HG03139 (cell line): ENCODE measurements around the gene RGS5.

Experiments used
- ATAC-seq: cut with Tn5 transposase; IDR thresholded peaks from one replicate; pipeline ENCODE4 v1.9.1; 2021; ENCODE audit not compliant: unreplicated experiment

The RGS5 gene

DNA sequence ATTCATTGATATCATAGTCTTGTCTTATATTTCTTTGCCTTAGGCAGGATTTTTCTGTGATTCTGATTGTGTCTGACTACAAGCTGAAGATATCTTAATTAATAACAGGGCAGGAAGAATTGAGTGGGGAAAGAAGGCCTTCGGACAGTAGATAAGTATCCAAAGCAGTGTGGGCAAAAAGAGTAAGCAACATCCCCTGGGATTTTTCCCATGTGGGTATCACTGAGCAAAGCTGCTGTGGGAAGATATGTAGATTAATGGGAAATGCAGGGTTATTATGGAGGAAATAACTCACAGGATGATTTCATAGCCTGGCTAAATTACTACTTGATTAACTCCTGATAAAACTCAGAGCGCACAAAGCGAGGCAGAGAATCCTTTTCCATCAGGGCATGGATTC, 55.7 kb downstream of the RGS5 start:
- no peak for ATAC-seq

- no peak for ATAC-seq
Observed at GRCh38 chr1:163145435-163145834, 57.3 kb downstream of the RGS5 start.

GRCh38 chr1:163144418-163144817, 58.3 kb downstream of the RGS5 start:
- no peak for ATAC-seq

- ATAC-seq, result no peak
Observed at GRCh38 chr1:163142152-163142551, 60.6 kb downstream of the RGS5 start.

DNA sequence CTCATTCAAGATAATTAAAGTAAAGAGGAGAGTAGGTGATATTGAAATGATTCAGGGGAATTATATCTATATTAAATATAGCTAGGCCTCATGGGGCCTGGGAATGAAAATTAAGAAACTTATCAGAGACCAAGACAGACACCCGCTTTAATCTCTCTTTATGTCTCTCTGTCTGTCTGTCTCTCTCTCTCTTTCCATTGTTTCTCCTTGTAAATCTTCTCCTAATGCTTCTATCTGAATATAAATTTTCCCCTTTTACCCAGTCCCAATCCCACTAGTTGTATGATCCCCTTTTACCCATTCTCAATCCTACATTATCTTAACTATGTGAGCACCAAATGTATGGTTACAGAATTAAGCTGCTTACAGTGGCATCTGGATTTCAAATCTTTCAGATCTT, 61.2 kb downstream of the RGS5 start:
- no peak for ATAC-seq

GRCh38 chr1:163137556-163138265, 65.0 kb downstream of the RGS5 start:
- ATAC-seq, result no peak

- no peak for ATAC-seq
Observed at GRCh38 chr1:163131981-163132380, 70.7 kb downstream of the RGS5 start.

DNA sequence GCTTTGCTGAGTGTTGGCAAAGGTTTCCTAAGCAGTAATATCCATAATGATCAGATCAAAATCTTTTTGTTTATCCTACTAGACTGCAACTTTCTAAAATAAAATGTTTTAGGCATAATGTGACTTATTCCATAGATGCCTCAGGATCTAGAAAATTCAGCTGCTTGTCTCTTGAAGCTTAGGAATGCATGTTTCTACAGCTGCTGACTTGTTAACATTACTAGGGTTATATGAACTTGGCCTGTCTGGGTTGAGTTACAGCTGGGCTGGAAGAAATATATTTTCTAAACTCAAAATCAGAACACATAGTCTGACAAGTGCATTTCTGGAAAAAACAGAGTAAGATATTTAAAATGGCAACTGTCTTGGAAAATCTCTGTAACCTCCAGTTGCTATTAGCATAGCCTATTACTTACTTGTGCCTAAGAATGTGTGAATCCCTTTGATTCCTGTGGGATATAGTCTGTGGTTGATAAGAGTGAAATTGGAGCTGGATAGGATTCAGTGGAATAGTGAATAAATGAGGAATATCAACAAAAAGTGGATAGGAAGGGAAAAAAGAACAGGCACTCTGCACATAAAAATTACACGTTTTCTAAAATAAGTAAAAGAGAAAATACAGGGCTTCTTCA, 72.4 kb downstream of the RGS5 start:
- no peak for ATAC-seq

- no peak for ATAC-seq
Observed at GRCh38 chr1:163128282-163128681, 74.4 kb downstream of the RGS5 start.

- ATAC-seq, result no peak
Observed at GRCh38 chr1:163124812-163125211, 77.9 kb downstream of the RGS5 start.

GRCh38 chr1:163120372-163120771, 82.3 kb downstream of the RGS5 start:
- no peak for ATAC-seq

DNA sequence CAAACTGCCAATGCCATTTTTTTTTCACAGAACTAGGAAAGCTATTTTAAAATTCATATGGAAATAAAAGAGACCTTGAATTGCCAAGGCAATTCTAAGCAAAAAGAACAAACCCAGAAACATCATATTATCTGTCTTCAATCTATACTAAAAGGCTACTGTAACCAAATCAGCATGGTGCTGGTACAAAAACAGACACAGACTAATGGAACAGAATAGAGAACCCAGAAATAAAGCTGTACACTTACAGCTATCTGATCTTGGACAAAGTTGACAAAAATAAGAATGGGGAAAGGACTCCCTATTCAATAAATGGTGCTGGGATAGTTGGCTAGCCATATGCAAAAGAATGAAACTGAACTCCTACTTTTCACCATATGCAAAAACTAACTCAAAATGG, 83.0 kb downstream of the RGS5 start:
- no peak for ATAC-seq

DNA sequence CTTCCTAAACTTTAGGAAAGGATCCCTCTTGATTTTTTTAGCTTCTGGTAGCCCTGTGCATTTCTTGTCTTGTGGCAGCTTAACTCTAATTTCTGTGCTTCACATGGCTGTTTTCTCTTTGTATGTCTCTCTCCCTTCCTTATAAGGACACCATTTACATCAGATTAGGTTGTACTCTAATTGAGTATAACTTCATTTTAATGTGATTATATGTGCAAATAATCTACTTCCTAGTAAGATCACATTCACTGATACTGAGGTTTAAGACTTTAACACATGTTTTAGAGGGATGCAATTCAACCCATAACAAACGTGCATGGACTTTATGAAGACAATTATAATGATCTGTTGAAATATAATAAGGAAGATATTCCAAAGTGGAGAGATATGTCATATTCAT, 86.8 kb downstream of the RGS5 start:
- no peak for ATAC-seq

DNA sequence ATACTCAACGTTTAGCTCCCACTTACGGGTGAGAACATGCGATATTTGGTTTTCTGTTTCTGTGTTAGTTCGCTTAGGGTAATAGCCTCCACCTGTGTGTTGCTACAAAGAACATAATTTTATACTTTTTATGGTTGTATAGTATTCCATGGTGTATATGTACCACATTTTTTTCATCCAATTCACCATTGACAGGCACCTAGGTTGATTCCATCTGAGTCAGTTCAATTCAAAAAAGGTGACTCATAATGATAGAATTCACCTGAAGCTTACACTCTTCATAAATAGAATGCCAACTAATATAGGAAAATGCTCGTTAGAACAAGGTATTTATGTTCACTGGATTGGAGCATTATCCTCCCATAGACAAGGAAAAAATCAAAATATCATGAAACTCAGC, 95.1 kb downstream of the RGS5 start:
- no peak for ATAC-seq

GRCh38 chr1:163106364-163106987, 96.2 kb downstream of the RGS5 start:
- no peak for ATAC-seq

GRCh38 chr1:163104385-163105099, 98.2 kb downstream of the RGS5 start:
- no peak for ATAC-seq

- no peak for ATAC-seq
Observed at GRCh38 chr1:163102590-163102989, 100.1 kb downstream of the RGS5 start.

DNA sequence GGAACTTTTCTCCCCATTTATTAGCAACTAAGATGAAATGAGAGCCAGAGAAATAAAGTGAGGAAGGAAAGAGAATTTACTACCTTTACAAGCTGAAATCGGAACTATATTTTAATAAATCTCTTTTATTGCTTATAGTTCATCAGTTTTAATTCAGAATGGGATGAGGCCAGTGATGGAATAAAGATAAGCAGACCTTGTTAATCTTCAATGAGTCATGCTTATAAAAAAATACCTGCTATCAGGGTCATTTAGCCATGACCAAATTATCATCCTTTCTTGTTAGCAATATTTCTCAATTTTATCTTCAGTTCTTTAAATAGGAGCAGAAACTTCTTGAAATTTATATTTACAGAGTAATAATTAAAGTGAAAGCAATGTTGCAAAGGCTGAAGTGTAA, 107.5 kb downstream of the RGS5 start:
- no peak for ATAC-seq

GRCh38 chr1:163094589-163094988, 108.1 kb downstream of the RGS5 start:
- no peak for ATAC-seq

GRCh38 chr1:163094182-163094581, 108.5 kb downstream of the RGS5 start:
- no peak for ATAC-seq

GRCh38 chr1:163093579-163093978, 109.1 kb downstream of the RGS5 start:
- ATAC-seq, result no peak

DNA sequence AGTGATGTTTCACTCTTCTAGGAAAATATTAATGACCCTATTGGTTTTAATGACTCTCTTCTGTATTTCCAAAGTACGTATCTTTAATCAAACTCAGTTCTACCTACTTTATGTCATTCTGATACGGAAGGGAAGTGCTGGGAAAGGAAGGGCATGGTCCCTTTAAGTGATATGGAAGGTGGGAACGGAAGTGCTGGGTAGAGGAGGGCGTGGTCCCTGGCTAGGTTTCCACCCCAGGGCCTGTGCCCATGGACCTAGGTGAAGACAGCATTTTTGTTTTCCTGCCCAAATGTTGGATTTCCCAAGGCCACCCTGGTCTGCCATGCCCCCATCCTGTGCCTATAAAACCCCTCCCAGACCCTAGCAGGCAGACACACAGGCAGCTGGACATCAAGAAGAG, 109.5 kb downstream of the RGS5 start:
- no peak for ATAC-seq
